GM18499 (cell line): Measurements from ENCODE around the gene PYGO1.
"Not testable (repeated sequence)": the region's sequence is repeated elsewhere in the genome, so short reads cannot be mapped to it uniquely, and the experiment has no call there.

Experiments used
- ATAC-seq: cut with Tn5 transposase; IDR thresholded peaks from one replicate; pipeline ENCODE4 v1.9.1; 2021; ENCODE audit warnings: moderate number of reproducible peaks; ENCODE audit not compliant: insufficient read depth, unreplicated experiment

PYGO1 gene

GRCh38 chr15:55588070-55588814 lies at the start of gene PYGO1:
Gene PYGO1 (minus strand): TSS chr15:55588345. CDS start chr15:55587883, 462 bp downstream.
- ATAC-seq, result no peak

GRCh38 chr15:55637086-55637485 lies 48.9 kb upstream of the PYGO1 start:
- no peak for ATAC-seq

- ATAC-seq, result no peak
These were observed 45.6 kb upstream of the PYGO1 start for GRCh38 chr15:55633731-55634130.

GRCh38 chr15:55632434-55632833 lies 44.3 kb upstream of the PYGO1 start:
- ATAC-seq, result no peak

- ATAC-seq, result no peak
These were observed 42.7 kb upstream of the PYGO1 start for GRCh38 chr15:55630858-55631257.

GRCh38 chr15:55628369-55628730 lies 40.2 kb upstream of the PYGO1 start:
- no peak for ATAC-seq

- no peak for ATAC-seq
These were observed 39.7 kb upstream of the PYGO1 start for GRCh38 chr15:55627730-55628368.

- ATAC-seq, result no peak
These were observed 31.6 kb upstream of the PYGO1 start for GRCh38 chr15:55619783-55620182.

GRCh38 chr15:55618387-55618786 lies 30.2 kb upstream of the PYGO1 start:
- no peak for ATAC-seq

GRCh38 chr15:55615445-55615844 lies 27.3 kb upstream of the PYGO1 start:
- ATAC-seq, result no peak

- ATAC-seq, result no peak
These were observed 25.6 kb upstream of the PYGO1 start for GRCh38 chr15:55613727-55614126.

GRCh38 chr15:55606214-55606613 lies 18.1 kb upstream of the PYGO1 start:
- ATAC-seq, result no peak

GRCh38 chr15:55601374-55601773 lies 13.2 kb upstream of the PYGO1 start:
- no peak for ATAC-seq

- ATAC-seq, result no peak
These were observed 11.3 kb upstream of the PYGO1 start for GRCh38 chr15:55599439-55599838.

GRCh38 chr15:55593019-55593418 lies 4.9 kb upstream of the PYGO1 start:
- ATAC-seq, result not testable (repeated sequence)

GRCh38 chr15:55590788-55591187 lies 2.6 kb upstream of the PYGO1 start:
- no peak for ATAC-seq

- ATAC-seq, result no peak
These were observed 1.1 kb upstream of the PYGO1 start for GRCh38 chr15:55589287-55589686.

GRCh38 chr15:55588815-55589115 lies 620 bp upstream of the PYGO1 start:
- no peak for ATAC-seq

GRCh38 chr15:55587321-55588069 lies 650 bp downstream of the PYGO1 start:
- ATAC-seq, result no peak

GRCh38 chr15:55586808-55587207 lies 1.3 kb downstream of the PYGO1 start:
- no peak for ATAC-seq

GRCh38 chr15:55576943-55577342 lies 11.2 kb downstream of the PYGO1 start:
- ATAC-seq, result no peak

- no peak for ATAC-seq
These were observed 14.0 kb downstream of the PYGO1 start for GRCh38 chr15:55574096-55574495.
